ENCODE measurements around the gene SH3GL2.

DNA sequence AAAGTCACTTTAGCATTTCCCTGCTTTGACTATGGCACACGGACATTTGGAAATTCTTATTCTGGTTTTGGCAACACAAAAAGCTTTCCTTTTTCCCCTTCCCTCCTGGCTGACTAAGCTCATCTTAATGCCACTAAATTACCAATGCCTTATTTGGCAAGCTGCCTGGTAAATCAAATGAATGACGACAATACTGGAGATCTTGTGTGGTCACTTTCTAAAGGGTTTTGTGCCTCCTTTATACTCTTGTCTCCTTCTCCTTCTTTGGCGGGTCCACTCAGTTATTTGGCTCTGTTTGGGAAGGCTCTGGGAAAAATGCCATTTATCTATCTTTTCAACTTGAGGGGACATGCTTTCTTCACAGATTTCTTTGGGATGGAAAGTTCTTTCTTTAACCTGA is 34.9 kb downstream of the SH3GL2 start:
- TF ChIP-seq, protein P1, sequence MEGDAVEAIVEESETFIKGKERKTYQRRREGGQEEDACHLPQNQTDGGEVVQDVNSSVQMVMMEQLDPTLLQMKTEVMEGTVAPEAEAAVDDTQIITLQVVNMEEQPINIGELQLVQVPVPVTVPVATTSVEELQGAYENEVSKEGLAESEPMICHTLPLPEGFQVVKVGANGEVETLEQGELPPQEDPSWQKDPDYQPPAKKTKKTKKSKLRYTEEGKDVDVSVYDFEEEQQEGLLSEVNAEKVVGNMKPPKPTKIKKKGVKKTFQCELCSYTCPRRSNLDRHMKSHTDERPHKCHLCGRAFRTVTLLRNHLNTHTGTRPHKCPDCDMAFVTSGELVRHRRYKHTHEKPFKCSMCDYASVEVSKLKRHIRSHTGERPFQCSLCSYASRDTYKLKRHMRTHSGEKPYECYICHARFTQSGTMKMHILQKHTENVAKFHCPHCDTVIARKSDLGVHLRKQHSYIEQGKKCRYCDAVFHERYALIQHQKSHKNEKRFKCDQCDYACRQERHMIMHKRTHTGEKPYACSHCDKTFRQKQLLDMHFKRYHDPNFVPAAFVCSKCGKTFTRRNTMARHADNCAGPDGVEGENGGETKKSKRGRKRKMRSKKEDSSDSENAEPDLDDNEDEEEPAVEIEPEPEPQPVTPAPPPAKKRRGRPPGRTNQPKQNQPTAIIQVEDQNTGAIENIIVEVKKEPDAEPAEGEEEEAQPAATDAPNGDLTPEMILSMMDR (IDR thresholded peaks at IDR 0.05; ENCODE audit: low read depth, low read length, missing input control), result no peak
- no peak for TF ChIP-seq RXRA (IDR thresholded peaks at IDR 0.05)
- no peak for TF ChIP-seq FOXA1 (IDR thresholded peaks at IDR 0.05)
- TF ChIP-seq GABPA (IDR thresholded peaks at IDR 0.05 in 1 of 2, conservative IDR thresholded peaks at IDR 0.05 in 1 of 2), result no peak
- no peak for TF ChIP-seq FOXA2 (IDR thresholded peaks at IDR 0.05)
- no peak for TF ChIP-seq HNF4A (conservative IDR thresholded peaks at IDR 0.05)
- no peak for TF ChIP-seq JUND (IDR thresholded peaks at IDR 0.05)

Data from liver (tissue), 3 donors.